T-helper 2 cell treated with Interferon-gamma antibody and Interleukin-4, amounts not matched to agents 5 μg/mL and 100 μg/mL, for 36 hours (primary cell): ENCODE data around the gene FEM1C.

ENCODE experiments used
- DNase-seq: peaks from one replicate; pipeline ENCODE4 v3.0.0; 2021; ENCODE audit warnings: low spot score
- H3K27ac Mint-ChIP-seq: one replicate; pipeline ENCODE4 v1.8.0; 2021; ENCODE audit warnings: mild to moderate bottlenecking, mixed read lengths
- H3K27me3 Mint-ChIP-seq: one replicate; pipeline ENCODE4 v1.8.0; 2021; ENCODE audit warnings: low read depth, mixed read lengths
- H3K36me3 Mint-ChIP-seq: one replicate; pipeline ENCODE4 v1.8.0; 2021; ENCODE audit warnings: low read depth, mixed read lengths
- H3K4me1 Mint-ChIP-seq: one replicate; pipeline ENCODE4 v1.8.0; 2021; ENCODE audit warnings: low read depth, mixed read lengths
- H3K4me3 Mint-ChIP-seq: one replicate; pipeline ENCODE4 v1.8.0; 2022; ENCODE audit warnings: mild to moderate bottlenecking, moderate library complexity, mixed read lengths
- H3K9me3 Mint-ChIP-seq: one replicate; pipeline ENCODE4 v1.8.0; 2021; ENCODE audit warnings: mixed read lengths

Gene FEM1C

GRCh38 chr5:115522832-115523403 lies 21.7 kb downstream of the FEM1C start:
- Mint-ChIP-seq H3K36me3 (peaks cover 47% of the 10 kb centered on the region), H3K4me1 (peaks cover 20% of the 10 kb centered on the region), H3K27ac (no peak overlapping the region), H3K9me3 (no peaks in the 10 kb centered on the region), H3K27me3 (no peaks in the 10 kb centered on the region), H3K4me3 (no peak overlapping the region)
- DNase-seq, result no peak

GRCh38 chr5:115520191-115520590 lies 24.4 kb downstream of the FEM1C start:
- Mint-ChIP-seq H3K4me3 (no peak overlapping the region), H3K36me3 (peaks cover 48% of the 10 kb centered on the region), H3K27ac (no peak overlapping the region), H3K9me3 (no peaks in the 10 kb centered on the region), H3K4me1 (peaks cover 15% of the 10 kb centered on the region), H3K27me3 (no peaks in the 10 kb centered on the region)
- DNase-seq, result no peak

DNA sequence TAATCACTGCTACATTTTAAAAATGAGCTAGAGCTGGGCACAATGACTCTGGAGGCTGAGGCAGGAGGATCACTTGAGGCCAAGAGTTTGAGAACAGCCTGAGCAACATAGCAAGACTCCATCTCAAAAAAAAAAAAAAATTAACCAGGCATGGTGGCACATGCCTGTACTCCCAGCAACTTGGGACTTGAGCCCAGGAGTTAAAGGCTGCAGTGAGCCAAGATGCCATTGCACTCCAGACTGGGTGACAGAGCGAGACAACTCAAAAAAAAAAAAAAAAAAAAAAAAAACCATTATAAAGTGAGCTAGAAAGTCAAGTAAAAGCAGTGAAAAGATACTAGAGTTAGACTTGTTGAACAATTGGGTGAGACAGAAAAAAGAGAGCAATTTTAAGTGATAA lies 28.2 kb downstream of the FEM1C start:
- Mint-ChIP-seq H3K9me3 (no peaks in the 10 kb centered on the region), H3K4me1 (no peaks in the 10 kb centered on the region), H3K4me3 (no peak overlapping the region), H3K27ac (no peak overlapping the region), H3K27me3 (no peaks in the 10 kb centered on the region), H3K36me3 (peaks cover 24% of the 10 kb centered on the region)
- DNase-seq, result no peak

GRCh38 chr5:115514220-115514619 lies 30.4 kb downstream of the FEM1C start:
- Mint-ChIP-seq H3K27ac (no peak overlapping the region), H3K4me3 (no peak overlapping the region), H3K27me3 (peaks cover 2% of the 10 kb centered on the region), H3K4me1 (no peaks in the 10 kb centered on the region), H3K9me3 (no peaks in the 10 kb centered on the region), H3K36me3 (peaks cover 14% of the 10 kb centered on the region)
- DNase-seq, result no peak

DNA sequence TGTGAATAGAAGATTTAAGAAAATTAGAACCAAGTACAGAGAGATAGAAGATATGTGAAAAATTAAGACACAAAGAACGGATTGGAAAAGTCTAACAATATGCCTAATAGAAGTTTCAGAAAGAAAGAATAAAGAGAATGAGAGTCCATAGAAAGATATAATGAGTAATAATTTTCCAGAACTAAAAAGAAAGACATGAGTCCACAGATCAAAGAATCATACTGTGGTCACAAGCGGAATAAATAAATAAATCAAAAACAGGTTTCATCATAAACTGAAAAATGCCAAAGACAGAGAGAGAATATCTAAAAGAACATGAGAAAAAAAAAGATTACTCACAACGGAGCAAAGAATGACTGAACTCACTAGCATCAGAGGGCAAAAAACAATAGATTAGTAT lies 32.9 kb downstream of the FEM1C start:
- Mint-ChIP-seq H3K36me3 (peaks cover 4% of the 10 kb centered on the region), H3K4me1 (no peaks in the 10 kb centered on the region), H3K27ac (no peak overlapping the region), H3K4me3 (no peak overlapping the region), H3K9me3 (no peaks in the 10 kb centered on the region), H3K27me3 (peaks cover 2% of the 10 kb centered on the region)
- DNase-seq, result no peak

DNA sequence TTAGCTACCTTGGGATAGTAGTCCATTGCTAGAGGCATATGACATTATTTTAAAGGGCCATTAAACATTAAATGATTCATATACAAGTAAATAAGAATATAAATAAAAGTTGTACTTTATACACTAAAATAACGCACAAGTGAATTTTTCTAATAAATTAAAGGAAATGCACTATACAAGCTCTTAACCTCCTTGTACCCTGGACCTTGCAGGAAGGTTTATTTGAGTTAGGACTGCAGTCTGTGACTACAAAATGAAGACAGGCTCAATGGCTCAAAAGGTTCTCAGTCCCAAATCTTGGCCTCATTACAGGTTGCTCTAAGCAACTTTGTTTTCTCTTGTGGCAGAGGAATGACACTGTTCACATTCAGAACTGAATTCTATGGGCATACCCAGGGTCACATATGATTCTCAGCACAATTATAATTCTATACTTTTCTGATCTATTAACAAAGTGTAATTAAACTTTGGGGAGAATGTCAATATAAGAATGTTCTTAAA lies 34.4 kb downstream of the FEM1C start:
- no peak for DNase-seq
- Mint-ChIP-seq H3K36me3 (peaks cover 2% of the 10 kb centered on the region), H3K27ac (no peak overlapping the region), H3K4me3 (no peak overlapping the region), H3K27me3 (peaks cover 7% of the 10 kb centered on the region), H3K9me3 (no peaks in the 10 kb centered on the region), H3K4me1 (no peaks in the 10 kb centered on the region)

GRCh38 chr5:115509547-115509946 lies 35.0 kb downstream of the FEM1C start:
- Mint-ChIP-seq H3K4me1 (no peaks in the 10 kb centered on the region), H3K9me3 (no peaks in the 10 kb centered on the region), H3K36me3 (peaks cover 2% of the 10 kb centered on the region), H3K4me3 (no peak overlapping the region), H3K27me3 (peaks cover 7% of the 10 kb centered on the region), H3K27ac (no peak overlapping the region)
- no peak for DNase-seq

GRCh38 chr5:115507681-115508080 lies 36.9 kb downstream of the FEM1C start:
- H3K27ac Mint-ChIP-seq, result no peak overlapping the region

GRCh38 chr5:115503420-115503819 lies 41.2 kb downstream of the FEM1C start:
- Mint-ChIP-seq H3K4me1 (no peaks in the 10 kb centered on the region), H3K27ac (no peak overlapping the region), H3K27me3 (peaks cover 28% of the 10 kb centered on the region), H3K36me3 (no peaks in the 10 kb centered on the region), H3K4me3 (no peak overlapping the region), H3K9me3 (no peaks in the 10 kb centered on the region)
- DNase-seq, result no peak

More at GRCh38 chr5:115507681-115508080, 36.9 kb downstream of the FEM1C start:
- no peaks in the 10 kb centered on the region for H3K9me3 Mint-ChIP-seq
- DNase-seq, result no peak
- H3K4me1 Mint-ChIP-seq, result no peaks in the 10 kb centered on the region
- no peak overlapping the region for H3K4me3 Mint-ChIP-seq
- peaks cover 2% of the 10 kb centered on the region for H3K36me3 Mint-ChIP-seq
- peaks cover 13% of the 10 kb centered on the region for H3K27me3 Mint-ChIP-seq

DNA sequence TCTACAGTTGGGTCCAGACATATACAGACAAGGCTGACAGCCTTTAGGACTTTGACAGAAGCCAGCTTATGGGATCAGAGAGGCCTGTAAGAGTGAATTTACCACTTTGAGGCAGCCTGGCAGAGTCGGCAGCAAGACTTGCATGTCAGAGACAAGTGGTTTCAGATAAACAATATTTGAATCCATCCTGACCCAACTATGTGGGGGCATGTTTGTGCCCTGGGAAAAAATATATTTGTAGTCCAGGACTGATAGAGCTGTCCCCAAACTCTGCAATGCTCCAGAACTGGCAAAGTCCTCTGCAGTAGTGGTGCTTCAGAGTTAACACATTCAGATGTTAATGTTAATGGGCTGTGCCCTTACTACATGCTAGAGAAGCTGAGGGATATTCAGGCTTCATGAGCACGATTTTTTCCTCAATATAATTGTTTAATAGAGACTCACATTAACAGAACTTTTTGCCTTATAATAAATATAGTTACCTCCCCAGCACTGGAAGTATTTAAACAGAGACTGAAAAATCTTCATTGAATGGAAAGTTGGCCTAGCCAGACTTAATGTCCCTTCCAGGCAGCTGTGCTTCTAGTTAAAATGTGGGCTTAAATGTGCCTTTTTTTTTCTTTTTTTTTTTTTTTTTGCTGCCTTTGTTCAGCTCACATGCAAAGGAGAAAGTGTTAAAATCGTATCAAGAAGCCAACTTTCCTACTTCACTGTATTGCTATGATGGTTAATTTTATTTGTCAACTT lies 42.9 kb downstream of the FEM1C start:
- no peaks in the 10 kb centered on the region for H3K9me3 Mint-ChIP-seq
- H3K27me3 Mint-ChIP-seq, result peaks cover 35% of the 10 kb centered on the region
- H3K27ac Mint-ChIP-seq, result no peak overlapping the region
- no peaks in the 10 kb centered on the region for H3K36me3 Mint-ChIP-seq
- H3K4me3 Mint-ChIP-seq, result no peak overlapping the region
- DNase-seq, result no peak
- no peaks in the 10 kb centered on the region for H3K4me1 Mint-ChIP-seq

DNA sequence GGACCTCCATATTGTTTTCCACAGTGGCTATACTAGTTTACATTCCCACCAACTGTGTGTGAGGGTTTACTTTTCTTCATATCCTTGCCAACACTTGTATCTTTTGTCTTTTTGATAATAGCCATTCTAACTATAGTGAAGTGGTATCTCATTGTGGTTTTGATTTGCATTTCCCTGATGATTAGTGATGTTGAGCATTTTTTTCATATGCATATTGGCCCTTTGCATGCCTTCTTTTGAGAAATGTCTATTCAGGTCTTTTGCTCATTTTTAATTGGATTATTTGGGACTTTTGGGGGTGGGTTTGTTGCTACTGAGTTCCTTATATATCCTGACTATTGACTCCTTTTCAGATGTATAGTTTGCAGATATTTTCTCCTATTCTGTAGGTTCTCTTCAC lies 44.4 kb downstream of the FEM1C start:
- Mint-ChIP-seq H3K9me3 (no peaks in the 10 kb centered on the region), H3K36me3 (no peaks in the 10 kb centered on the region), H3K27ac (no peak overlapping the region), H3K4me3 (no peak overlapping the region), H3K27me3 (peaks cover 37% of the 10 kb centered on the region), H3K4me1 (no peaks in the 10 kb centered on the region)
- DNase-seq, result no peak

DNA sequence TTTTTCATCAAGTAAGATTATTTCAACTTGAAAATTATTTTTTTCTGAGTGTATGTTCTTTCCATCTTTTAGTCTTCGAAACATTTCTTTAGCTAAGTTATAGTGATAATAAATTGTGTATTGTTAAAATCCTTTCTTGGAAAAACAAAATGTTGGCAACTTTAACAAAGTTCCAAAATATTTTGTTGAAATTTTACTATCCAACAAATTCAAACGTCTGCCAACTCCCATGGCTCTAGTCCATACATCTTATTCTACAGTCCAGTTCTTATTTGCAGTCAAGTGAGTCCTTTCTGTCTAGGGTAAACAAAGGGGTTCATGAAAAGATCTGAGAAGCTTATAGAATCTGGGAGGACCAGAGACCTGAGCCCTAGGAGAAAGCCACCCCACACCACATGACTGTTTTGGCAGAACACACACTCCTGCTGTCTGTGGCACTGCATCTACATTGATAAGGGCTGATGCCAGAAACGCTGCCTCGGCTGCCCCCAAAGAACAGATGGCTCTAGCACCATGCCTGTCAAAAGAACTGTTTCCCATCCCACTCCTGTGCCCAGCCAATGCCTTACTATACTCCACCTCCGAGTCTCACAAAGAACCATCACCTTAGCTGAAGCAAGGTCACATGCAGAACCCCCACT lies 47.5 kb downstream of the FEM1C start:
- Mint-ChIP-seq H3K27ac (no peak overlapping the region), H3K9me3 (no peaks in the 10 kb centered on the region), H3K4me1 (no peaks in the 10 kb centered on the region), H3K4me3 (no peak overlapping the region), H3K36me3 (no peaks in the 10 kb centered on the region), H3K27me3 (peaks cover 48% of the 10 kb centered on the region)
- no peak for DNase-seq

DNA sequence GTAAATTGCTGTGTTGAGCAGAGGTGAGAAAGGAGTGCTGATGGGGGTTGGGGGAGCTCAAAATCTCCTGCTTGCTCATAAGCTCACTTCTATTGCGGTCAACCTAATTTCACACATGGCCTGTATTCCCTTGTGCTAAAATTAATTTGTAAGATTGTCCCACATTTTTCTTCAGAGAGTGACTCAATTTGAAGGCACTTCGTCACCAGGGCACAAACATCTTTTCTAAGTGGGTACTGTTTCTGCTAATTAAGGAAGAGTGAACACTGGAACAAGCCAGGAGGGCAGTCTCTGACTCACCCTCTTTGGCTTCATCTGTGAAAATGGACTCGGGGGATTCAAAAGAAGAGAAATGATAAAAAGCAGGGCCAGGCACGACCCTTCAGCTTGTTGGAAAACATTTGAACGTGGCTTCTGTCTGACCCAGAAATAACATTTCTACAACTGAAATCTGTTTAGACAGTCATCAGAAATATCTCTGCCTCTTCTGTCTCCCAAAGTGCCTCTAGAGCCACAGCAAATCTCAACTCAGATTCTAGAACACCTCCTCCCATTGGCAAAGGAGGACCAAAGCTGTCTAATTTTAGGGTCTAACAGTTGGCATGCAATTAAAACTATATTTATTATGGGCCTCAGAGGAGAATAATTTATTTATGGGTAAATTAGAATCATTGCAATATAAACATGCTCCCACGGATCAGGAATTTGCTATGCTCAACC lies 49.8 kb downstream of the FEM1C start:
- Mint-ChIP-seq H3K4me3 (no peak overlapping the region), H3K4me1 (no peaks in the 10 kb centered on the region), H3K36me3 (no peaks in the 10 kb centered on the region), H3K27me3 (peaks cover 38% of the 10 kb centered on the region), H3K27ac (no peak overlapping the region), H3K9me3 (no peaks in the 10 kb centered on the region)
- DNase-seq, result no peak

GRCh38 chr5:115490596-115490995 lies 54.0 kb downstream of the FEM1C start:
- peaks cover 1% of the 10 kb centered on the region for H3K4me1 Mint-ChIP-seq
- H3K27me3 Mint-ChIP-seq, result peaks cover 25% of the 10 kb centered on the region
- H3K36me3 Mint-ChIP-seq, result no peaks in the 10 kb centered on the region

More at GRCh38 chr5:115490596-115490995, 54.0 kb downstream of the FEM1C start:
- H3K9me3 Mint-ChIP-seq, result no peaks in the 10 kb centered on the region
- H3K4me3 Mint-ChIP-seq, result no peak overlapping the region
- DNase-seq, result no peak
- H3K27ac Mint-ChIP-seq, result no peak overlapping the region
